Activated CD4-positive, alpha-beta T cell treated with anti-CD3 and anti-CD28 coated beads for 48 hours (primary cell): ENCODE results near the gene PLAU.
A peak's percentile ranks its signal among the peaks of the same experiment; 100 is the strongest.
"Not testable (repeated sequence)": the region's sequence is repeated elsewhere in the genome, so short reads cannot be mapped to it uniquely, and the experiment has no call there.

Experiments used
- DNase-seq: peaks from one replicate; pipeline ENCODE4 v3.0.0-alpha.2; 2020

Gene PLAU

GRCh38 chr10:73956476-73957359 is 45.8 kb downstream of the PLAU start:
- peak; percentile 31 for DNase-seq

- DNase-seq: no peak
Measured at GRCh38 chr10:73959484-73960243, 48.7 kb downstream of the PLAU start.

- DNase-seq: no peak
Measured at GRCh38 chr10:73962386-73962785, 51.5 kb downstream of the PLAU start.

- DNase-seq: not testable (repeated sequence)
Measured at GRCh38 chr10:73963533-73963932, 52.6 kb downstream of the PLAU start.

GRCh38 chr10:73964743-73965142 is 53.8 kb downstream of the PLAU start:
- no peak for DNase-seq

GRCh38 chr10:73965267-73965889 is 54.4 kb downstream of the PLAU start:
- not testable (repeated sequence) for DNase-seq

- DNase-seq: no peak
Measured at GRCh38 chr10:73965890-73966768, 55.2 kb downstream of the PLAU start.

- DNase-seq: no peak
Measured at GRCh38 chr10:73967022-73967429, 56.1 kb downstream of the PLAU start.
